GM19193 (cell line): ENCODE measurements around the gene UAP1.
A peak's percentile ranks its signal among the peaks of the same experiment; 100 is the strongest.

Experiments
- POLR2A ChIP-seq: IDR thresholded peaks from 4 replicates; pipeline ENCODE4 v1.6.1; 2011; ENCODE audit not compliant: insufficient read depth, insufficient read length; ENCODE audit errors: extremely low read depth

Gene UAP1

DNA sequence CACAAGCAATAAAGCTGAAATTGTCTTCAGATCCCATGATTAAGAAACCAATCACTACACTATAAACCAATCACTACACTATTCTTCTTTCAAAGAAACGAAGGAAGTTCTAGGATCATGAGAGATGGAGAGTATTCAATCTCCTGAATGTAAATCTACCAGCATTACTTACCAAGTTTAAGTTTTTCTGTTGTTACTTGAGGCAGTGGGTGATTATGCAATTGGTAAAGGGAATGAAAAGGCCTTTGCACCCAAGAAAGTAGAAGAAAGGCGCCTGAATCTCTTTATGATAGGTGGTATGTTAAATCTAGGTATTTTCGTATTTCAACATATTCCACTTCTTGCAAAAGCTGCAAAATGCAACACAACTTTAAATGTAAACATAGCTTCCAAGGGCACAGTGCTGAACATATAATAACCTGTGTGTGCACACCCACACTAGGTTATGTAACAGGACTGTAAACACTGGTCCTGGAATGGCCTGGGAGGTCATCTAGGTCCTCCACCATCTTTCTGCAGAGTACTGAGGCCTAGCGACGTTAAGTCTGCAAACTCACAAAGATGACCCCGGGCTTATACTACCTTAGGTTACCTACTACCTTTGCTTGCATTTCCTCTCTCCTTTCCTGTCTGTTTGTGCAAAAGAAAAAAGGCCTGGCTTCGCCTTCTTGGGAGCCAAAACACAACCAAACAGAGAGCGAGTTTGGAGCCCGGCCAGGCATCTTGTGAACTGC lies 1.1 kb upstream of the UAP1 start:
- no peak for TF ChIP-seq POLR2A

- TF ChIP-seq POLR2A: peak; percentile 66
Observed at GRCh38 chr1:162561037-162561615, 396 bp upstream of the UAP1 start.

- no peak for TF ChIP-seq POLR2A
Observed at GRCh38 chr1:162562470-162562828, 927 bp downstream of the UAP1 start.

- TF ChIP-seq POLR2A: no peak
Observed at GRCh38 chr1:162564762-162565218, 3.3 kb downstream of the UAP1 start.

DNA sequence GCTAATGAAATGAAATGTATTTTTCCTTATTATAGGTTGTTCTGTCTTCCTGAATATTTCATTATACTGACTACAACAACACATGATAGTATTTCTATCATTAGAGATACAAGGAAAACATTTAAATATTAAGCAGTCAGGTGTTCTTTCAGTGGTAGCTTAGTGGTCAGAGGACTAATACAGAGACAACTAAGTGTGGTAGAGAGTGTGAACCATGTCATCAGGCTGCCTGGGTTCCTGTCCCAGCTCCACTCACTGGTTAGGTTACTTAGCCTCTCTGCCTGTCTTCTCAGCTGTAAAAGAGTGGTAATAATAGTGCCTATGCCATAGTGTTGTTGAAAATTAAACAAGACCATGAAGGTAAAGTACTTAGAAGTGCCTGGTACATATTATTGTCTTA lies 3.9 kb downstream of the UAP1 start:
- no peak for TF ChIP-seq POLR2A

DNA sequence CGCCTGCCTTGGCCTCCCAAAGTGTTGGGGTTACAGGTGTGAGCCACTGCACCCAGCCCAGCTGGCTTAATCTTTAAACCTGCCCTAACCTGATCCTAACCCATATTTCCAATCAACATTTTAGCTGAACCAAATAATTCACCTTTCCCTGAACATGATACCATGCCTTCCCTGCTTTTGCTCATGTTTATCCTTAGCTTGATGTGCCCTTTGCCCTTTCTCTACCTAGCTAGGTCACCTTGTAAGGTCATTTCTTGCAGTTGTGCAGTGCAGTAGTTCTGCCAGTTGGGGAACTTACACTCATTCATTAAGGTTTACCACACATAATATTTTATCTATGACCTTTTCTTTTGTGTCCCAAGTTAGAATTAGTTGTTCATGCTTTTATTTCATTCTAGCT lies 5.3 kb downstream of the UAP1 start:
- TF ChIP-seq POLR2A: no peak

DNA sequence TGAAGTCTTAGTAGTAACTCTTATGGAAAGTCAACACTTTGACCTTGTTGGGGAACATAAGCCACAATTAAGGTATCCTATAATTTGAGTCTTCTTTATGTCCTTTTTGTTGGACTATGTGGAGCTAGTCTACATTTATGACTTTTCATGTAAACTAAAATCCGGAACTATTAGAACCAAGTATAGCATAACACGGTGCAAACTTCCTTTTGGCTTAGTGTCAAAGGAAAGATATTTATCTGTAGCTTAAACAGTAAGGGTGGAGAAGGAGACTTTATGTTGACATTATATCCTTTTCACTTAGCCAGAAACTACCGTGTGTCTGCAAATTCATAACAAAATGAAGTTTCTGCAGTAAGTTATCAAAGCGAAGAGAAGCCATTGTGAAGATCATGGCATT lies 7.3 kb downstream of the UAP1 start:
- no peak for TF ChIP-seq POLR2A

- no peak for TF ChIP-seq POLR2A
Observed at GRCh38 chr1:162570718-162571117, 9.2 kb downstream of the UAP1 start.

- TF ChIP-seq POLR2A: no peak
Observed at GRCh38 chr1:162571696-162572095, 10.2 kb downstream of the UAP1 start.

DNA sequence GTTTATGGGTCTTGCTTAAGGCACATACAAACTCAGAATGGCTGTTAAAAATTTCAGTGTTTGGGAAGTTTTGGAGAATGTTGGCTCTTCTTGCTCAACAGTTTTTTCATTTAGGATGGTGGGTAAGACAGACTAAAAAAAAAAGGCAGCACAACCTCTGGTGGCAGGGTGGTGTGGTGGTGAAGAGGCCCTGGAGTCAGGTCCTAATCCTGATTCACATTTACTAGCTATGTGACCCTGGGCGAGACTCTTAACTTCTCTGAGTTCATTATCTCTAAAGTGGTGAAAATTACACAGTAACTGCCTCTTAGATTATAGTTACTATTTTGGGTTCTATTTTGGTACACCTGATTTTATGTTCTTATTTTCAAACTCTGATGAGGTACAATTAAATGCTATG lies 11.6 kb downstream of the UAP1 start:
- TF ChIP-seq POLR2A: no peak

GRCh38 chr1:162578071-162578700 lies 16.7 kb downstream of the UAP1 start:
- no peak for TF ChIP-seq POLR2A

DNA sequence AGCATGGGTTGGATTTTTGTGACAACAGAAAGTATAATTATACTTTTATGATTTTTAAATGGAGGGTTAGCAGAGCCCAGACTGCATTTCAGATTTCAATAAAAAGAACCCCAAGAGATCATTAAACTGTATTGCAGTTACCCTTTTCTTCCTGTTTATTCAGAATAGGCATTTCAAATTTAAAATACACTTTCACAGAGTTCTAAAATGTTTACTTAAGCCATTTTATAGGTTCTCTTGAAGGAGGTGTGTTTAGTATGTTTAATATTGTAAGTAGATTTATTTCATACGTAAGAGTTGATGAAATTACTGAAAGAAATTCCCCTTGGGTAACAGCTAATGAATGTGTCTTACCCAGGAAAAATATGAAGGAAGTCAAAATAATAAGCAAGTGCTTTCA lies 17.4 kb downstream of the UAP1 start:
- no peak for TF ChIP-seq POLR2A

GRCh38 chr1:162580308-162580707 lies 18.8 kb downstream of the UAP1 start:
- no peak for TF ChIP-seq POLR2A

DNA sequence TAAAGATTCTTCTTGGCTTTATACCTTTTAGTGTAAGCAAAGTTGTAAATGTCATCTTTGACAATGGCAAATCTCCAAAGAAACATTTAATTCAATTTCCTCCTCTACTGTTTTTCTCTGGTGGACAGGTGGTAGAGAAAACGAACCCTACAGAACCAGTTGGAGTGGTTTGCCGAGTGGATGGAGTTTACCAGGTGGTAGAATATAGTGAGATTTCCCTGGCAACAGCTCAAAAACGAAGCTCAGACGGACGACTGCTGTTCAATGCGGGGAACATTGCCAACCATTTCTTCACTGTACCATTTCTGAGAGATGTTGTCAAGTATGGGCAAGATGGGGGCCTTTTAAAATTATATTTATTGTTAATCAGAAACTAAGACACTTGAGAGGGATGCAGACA lies 25.8 kb downstream of the UAP1 start:
- no peak for TF ChIP-seq POLR2A

DNA sequence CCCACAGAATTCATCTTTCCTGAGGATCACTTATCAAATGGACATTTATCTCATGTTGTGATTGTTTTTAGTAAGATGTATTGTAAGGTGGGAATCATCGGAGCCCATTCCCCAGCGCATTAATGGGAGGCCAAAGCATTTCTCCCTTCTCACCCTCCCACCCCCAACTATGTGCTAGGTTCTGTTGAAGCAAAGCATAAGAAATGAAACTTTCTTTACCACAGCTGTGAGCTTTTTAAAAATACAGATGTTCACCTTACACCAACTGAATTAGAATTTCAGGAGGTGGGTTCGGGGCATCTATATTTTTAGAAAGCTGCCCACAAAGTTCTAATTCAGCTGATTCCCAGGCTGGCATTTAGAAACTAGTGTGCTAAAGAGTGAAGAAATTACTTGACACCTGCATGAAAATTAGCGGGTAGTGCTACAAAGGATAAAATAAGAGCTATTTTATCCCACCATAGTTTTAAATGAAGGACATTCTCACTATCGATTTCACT lies 26.3 kb downstream of the UAP1 start:
- TF ChIP-seq POLR2A: no peak

DNA sequence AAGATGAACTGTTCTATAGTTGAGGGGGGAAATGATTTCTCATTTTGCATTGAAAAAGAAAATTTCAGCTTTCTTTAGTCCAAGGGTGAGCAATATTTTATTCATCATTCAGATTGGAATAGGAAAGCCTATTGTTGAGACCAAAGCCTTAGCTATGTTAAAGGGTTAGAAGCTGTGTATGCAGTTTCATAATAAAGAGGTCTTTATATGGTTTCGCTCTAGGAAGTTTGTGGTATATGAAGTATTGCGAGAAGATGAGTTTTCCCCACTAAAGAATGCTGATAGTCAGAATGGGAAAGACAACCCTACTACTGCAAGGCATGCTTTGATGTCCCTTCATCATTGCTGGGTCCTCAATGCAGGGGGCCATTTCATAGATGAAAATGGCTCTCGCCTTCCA lies 28.6 kb downstream of the UAP1 start:
- no peak for TF ChIP-seq POLR2A
